GM19328 (cell line): ENCODE measurements around the gene PEX11A.
"Not testable (repeated sequence)": the region's sequence is repeated elsewhere in the genome, so short reads cannot be mapped to it uniquely, and the experiment has no call there.

Experiments used
- ATAC-seq: cut with Tn5 transposase; IDR thresholded peaks from one replicate; pipeline ENCODE4 v1.9.1; 2021; ENCODE audit warnings: mild to moderate bottlenecking, moderate library complexity; ENCODE audit not compliant: unreplicated experiment

The PEX11A gene

GRCh38 chr15:89690276-89691218 is at the start of gene PEX11A, which contains the start of gene WDR93:
Gene PEX11A (minus strand): TSS chr15:89690754. CDS start chr15:89690632, 122 bp downstream.
Gene WDR93 (plus strand): TSS chr15:89690811. CDS start chr15:89701747, 10,936 bp downstream.
- ATAC-seq = peak; percentile 72

DNA sequence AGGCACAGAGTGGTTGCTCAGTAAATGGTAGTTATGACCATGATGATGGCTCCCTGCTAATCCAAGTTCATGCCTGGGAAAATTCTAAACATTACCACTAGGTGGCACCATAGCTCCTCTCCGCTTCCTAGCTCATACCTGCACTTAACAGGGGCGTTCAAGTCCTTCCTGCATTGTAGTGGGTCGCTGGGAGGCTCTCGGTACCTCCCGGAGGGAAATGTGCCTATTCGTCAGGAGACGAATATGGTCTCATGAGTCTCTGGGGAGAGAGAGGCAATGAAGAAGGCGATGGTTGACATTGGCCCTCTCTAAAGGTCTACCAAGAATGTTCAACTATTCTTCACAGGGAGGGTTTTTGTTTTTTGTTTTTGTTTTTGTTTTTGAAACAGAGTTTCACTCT is 49.6 kb upstream of the PEX11A start:
- ATAC-seq = no peak

- ATAC-seq = no peak
These were observed 45.2 kb upstream of the PEX11A start for GRCh38 chr15:89735773-89736172.

DNA sequence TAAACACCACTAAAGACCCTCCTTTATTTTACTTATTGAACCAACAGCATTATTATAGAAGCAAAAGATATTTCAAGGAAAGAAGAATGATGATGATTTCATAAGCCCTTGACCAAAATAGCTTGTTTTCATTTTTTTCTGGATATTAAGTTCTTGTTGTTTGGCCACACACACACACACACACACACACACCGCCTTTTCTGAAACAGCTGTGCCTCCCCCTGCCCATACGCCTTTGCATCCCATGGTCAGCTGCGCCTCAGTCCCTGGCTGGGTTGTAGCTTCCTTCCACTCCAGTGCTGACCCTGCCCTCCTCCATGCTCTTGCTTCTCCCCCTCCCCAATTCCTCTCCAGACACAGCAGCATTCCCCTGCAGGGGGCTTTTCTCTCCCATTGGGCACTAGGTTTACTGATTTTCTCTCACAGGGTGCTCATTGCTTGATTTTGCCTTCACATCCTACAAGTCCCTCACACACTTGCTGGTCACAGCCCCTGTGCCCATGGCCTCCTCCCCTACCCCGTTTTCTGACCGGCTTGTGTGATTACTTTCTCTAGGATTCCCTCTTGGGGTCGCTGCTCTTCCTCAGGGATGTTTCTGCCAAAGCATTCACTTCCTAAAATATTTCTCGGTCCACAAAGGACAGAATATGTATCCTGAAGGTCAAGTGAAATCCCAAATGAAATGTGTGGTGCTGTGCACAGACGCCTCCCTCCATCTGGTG is 42.1 kb upstream of the PEX11A start:
- no peak for ATAC-seq

GRCh38 chr15:89731275-89731674 is 40.7 kb upstream of the PEX11A start:
- ATAC-seq = no peak

GRCh38 chr15:89728254-89728653 is 37.7 kb upstream of the PEX11A start:
- no peak for ATAC-seq

- no peak for ATAC-seq
These were observed 34.5 kb upstream of the PEX11A start for GRCh38 chr15:89725064-89725463.

DNA sequence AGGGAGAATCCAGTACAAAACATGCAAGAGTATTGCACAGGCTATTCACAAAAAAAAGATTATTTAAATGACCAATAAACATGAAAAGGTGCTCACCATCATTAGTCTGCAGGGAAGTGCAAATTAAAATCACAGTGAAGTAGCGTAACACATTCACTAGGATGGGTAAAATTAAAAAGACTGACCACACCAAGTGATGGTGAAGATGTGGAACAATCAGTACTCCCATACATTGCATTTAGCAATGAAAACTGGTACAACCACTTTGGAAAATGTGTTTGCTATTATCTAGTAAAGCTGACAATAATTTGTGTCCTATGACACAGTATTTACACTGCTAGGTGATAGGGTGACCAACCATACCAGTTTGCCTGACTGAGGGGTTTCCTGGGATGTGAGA is 34.1 kb upstream of the PEX11A start:
- no peak for ATAC-seq

DNA sequence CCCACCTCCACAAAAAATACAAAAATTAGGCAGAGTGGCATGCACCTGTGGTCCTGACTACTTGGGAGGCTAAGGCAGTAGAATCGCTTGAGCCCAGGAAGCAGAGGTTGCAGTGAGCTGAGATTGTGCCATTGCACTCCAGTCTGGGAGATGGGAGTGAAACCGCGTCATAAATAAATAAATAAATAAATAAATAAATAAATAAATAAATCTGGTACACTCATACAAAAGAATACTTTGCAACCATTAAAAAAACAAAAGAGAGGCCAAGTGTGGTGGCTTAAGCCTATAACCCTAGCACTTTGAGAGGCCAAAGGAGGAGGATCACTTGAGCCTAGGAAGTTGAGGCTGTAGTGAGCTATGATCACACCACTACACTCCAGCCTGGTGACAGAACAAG is 32.5 kb upstream of the PEX11A start:
- no peak for ATAC-seq

GRCh38 chr15:89714775-89715174 is 24.2 kb upstream of the PEX11A start:
- no peak for ATAC-seq

DNA sequence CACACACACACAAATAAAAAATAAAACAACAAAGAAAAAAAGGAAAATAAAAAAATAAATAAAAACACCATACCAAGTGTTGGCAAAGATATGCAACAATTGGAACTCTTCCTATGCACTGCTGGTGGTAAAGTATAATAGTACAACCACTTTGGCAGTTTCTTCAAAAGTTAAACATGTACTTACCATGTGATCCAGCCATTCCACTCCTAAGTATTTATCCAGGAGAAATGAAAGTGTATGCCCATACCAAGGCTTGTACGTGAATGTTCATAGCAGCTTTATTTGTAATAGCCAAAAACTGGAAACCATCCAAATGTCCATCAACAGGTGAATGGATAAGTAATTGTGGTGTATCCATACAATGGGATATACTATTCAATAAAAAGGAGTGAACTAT is 17.0 kb upstream of the PEX11A start:
- no peak for ATAC-seq

GRCh38 chr15:89704411-89704810 is 13.9 kb upstream of the PEX11A start:
- no peak for ATAC-seq

DNA sequence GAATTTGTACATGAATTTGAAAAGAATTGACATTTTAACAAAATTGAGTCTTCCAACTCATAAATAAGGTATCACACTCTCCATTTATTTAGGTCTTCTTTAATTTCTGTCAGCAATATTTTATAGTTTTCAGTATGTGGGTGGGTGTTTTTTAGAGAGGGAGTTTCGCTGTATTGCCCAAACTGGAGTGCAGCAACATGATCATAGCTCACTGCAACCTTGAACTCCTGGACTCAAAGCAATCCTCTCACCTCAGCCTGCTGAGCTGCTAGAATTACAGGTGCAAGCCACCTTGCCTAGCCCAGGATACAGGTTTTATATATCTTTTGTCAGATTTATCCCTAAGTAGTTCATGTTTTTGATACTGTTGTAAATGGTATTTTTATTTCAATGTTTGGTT is 4.6 kb upstream of the PEX11A start:
- ATAC-seq = no peak

GRCh38 chr15:89693696-89694095 is 3.1 kb upstream of the PEX11A start:
- ATAC-seq = no peak

DNA sequence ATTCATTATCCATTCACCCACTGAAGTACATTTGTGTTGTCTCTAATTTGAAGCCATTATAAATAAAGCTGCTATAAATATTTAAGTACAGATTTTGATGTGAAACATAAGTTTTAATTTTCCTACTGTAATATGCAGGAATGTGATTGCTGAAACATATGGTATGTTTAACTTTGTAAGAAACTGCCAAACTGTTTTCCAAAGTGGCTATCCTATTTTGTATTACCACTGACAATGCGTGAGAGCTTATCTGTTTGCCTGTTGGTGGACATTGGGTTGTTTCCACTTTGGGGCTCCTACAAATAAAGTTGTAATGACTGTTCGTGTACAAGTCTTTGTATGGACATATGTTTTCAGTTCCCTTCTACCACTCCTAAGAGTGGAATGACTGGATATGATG is 2.5 kb upstream of the PEX11A start:
- no peak for ATAC-seq

DNA sequence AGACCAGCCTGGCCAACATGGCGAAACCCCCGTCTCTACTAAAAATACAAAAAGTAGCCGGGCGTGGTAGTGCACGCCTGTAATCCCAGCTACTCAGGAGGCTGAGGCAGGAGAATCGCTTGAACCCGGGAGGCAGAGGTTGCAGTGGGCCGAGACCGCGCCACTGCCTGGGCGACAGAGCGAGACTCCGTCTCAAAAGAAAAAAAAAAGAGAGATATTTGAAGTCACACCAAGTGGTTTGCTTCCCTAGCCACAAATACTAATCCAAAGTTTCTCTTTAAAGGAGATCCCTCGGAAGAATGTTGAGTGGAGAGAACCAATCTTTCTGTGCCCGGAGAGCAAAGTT is 651 bp downstream of the PEX11A start:
- ATAC-seq = not testable (repeated sequence)

DNA sequence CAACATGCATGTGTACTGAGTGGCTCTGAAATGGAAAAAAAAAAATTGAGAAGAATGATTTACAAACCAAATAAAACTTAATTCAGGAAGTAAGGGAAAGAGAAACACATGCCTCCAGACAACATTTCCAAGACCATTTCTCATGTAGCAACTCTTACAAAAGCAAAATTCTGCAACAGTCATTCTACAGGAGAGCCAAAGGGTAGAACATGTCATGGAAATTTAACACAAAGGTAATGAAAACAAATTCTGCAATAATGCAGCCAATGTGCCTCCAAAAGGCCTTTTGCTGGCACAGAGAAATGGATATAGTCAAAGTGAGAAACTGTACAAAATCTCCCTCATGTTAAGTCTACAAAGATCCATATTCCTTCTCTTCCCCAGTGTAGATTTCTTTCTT is 4.0 kb downstream of the PEX11A start:
- no peak for ATAC-seq

GRCh38 chr15:89685995-89686394 is 4.6 kb downstream of the PEX11A start:
- no peak for ATAC-seq

GRCh38 chr15:89681146-89681545 is 9.4 kb downstream of the PEX11A start:
- ATAC-seq = no peak

- no peak for ATAC-seq
These were observed 10.2 kb downstream of the PEX11A start for GRCh38 chr15:89680282-89680873.

GRCh38 chr15:89679212-89679611 is 11.3 kb downstream of the PEX11A start, which contains the start of gene PLIN1:
Gene PLIN1 (minus strand): TSS chr15:89679367. CDS start chr15:89677489, 1,878 bp downstream.
- no peak for ATAC-seq

DNA sequence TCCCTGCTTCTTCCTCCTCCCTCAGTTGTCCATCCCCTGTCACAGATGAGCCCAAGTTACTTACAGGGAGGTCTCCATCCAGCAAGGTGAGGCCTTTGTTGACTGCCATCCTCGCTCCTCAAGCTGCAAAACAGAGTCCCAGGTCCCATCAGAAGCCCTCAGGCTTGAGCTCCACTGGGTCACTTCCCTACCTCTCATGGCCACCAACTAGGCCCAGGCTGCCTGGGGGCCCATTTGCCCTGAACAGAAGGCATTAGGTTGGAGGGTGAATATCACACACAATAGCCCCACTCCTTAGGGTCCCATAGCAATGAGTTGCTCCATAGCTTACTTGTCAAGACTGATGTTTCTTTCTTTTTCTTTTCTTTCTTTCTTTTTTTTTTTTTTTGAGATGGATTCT is 13.2 kb downstream of the PEX11A start:
- ATAC-seq = no peak
